ENCODE results near the gene IQGAP3. TPM values are rescaled to one million over a fixed set of nuclear protein-coding genes. Genes with fewer than 3 reads are reported as not detected.

Gene IQGAP3
- total and polyA plus RNA-seq, 12 donors: 0.07 to 3.8 (median 0.23) TPM

- DNase-seq: no peak
- intact Hi-C loops (cut with DNase I): loop anchor here in 2 of 10 donors (10.0 kb wide), 2 partner anchors 115 to 125 kb away; partner anchors contain the start of genes GPATCH4 (in 1 of the 2) and NAXE (in 1 of the 2)
Observed at GRCh38 chr1:156479093-156480015, 93.0 kb downstream of the IQGAP3 start.

DNA sequence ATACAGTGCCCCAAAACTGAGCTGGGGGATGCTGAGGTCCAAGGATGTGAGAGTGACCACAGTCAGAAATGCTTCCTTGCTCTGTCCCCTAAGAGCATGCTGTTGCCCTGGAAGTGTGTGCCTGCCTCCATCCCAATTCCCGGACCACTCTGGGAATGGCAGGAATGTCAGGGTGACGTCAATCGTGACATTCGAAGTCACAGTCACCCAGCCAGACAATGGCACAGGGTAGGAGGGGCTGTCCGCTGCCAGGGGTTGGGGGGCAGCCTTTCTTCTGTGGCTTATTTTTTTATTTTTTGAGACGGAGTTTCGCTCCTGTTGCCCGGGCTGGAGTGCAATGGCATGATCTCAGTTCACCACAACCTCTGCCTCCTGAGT is 94.1 kb downstream of the IQGAP3 start:
- H3K9me3 ChIP-seq: no peaks in the 10 kb centered on the region
- DNase-seq: no peak
- peaks cover 5 to 100% (median 94%) of the 10 kb centered on the region in 9 donors for H3K36me3 ChIP-seq
- peaks cover 42 to 99% (median 88%) of the 10 kb centered on the region in 9 donors for H3K4me1 ChIP-seq
- WGBS, 2 donors: 65 to 67% methylated on average over 8 of the region's 8 CpGs
- intact Hi-C loops (cut with DNase I): no loop called here
- peak in 5 of 8 donors; percentile 18 to 57 (median 27) for ATAC-seq
- H3K4me3 ChIP-seq: no peak overlapping the region
- TF ChIP-seq, protein P1, sequence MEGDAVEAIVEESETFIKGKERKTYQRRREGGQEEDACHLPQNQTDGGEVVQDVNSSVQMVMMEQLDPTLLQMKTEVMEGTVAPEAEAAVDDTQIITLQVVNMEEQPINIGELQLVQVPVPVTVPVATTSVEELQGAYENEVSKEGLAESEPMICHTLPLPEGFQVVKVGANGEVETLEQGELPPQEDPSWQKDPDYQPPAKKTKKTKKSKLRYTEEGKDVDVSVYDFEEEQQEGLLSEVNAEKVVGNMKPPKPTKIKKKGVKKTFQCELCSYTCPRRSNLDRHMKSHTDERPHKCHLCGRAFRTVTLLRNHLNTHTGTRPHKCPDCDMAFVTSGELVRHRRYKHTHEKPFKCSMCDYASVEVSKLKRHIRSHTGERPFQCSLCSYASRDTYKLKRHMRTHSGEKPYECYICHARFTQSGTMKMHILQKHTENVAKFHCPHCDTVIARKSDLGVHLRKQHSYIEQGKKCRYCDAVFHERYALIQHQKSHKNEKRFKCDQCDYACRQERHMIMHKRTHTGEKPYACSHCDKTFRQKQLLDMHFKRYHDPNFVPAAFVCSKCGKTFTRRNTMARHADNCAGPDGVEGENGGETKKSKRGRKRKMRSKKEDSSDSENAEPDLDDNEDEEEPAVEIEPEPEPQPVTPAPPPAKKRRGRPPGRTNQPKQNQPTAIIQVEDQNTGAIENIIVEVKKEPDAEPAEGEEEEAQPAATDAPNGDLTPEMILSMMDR (IDR thresholded peaks at IDR 0.05): no peak
- no peaks in the 10 kb centered on the region for H3K27me3 ChIP-seq
- H3K27ac ChIP-seq: peak overlapping the region; percentile 33 to 92 (median 75)

More at GRCh38 chr1:156479093-156480015, 93.0 kb downstream of the IQGAP3 start:
- Histone ChIP-seq H3K36me3 (peaks cover 5 to 97% (median 83%) of the 10 kb centered on the region in 9 donors), H3K9me3 (no peaks in the 10 kb centered on the region), H3K4me3 (no peak overlapping the region), H3K4me1 (peaks cover 42 to 100% (median 92%) of the 10 kb centered on the region in 9 donors), H3K27me3 (no peaks in the 10 kb centered on the region), H3K27ac (peak overlapping the region in 9 of 10 donors; percentile 17 to 92 (median 73))
- TF ChIP-seq, protein P1 (IDR thresholded peaks at IDR 0.05): no peak
- WGBS, 2 donors: 79 to 82% methylated on average over 15 of the region's 15 CpGs
- no peak for ATAC-seq

- peaks cover 5 to 100% (median 94%) of the 10 kb centered on the region in 9 donors for H3K36me3 ChIP-seq
- TF ChIP-seq, protein P1 (IDR thresholded peaks at IDR 0.05): no peak
- intact Hi-C loops (cut with DNase I): loop anchor here in 1 of 10 donors (2.0 kb wide), 1 partner anchor 21 kb away; no protein-coding TSS in a partner anchor
- ATAC-seq: no peak
- DNase-seq: no peak
- H3K4me3 ChIP-seq: no peak overlapping the region
- H3K9me3 ChIP-seq: no peaks in the 10 kb centered on the region
- peaks cover 41 to 99% (median 84%) of the 10 kb centered on the region in 9 donors for H3K4me1 ChIP-seq
- H3K27ac ChIP-seq: peak overlapping the region; percentile 33 to 92 (median 75)
- H3K27me3 ChIP-seq: no peaks in the 10 kb centered on the region
- WGBS, 2 donors: 58 to 63% methylated on average over 3 of the region's 3 CpGs
Observed at GRCh38 chr1:156477526-156478249, 94.7 kb downstream of the IQGAP3 start.
